WTC11 (cell line): ENCODE results near the gene SMIM10. TPM values are rescaled to one million over a fixed set of nuclear protein-coding genes. Genes with fewer than 3 reads are reported as not detected.

Experiments
- ATAC-seq: fragments of 200-7000 bp; cut with Tn5 transposase; 2 replicates; pipeline ENCODE4 v1.10.0; 2021; ENCODE audit warnings: mild to moderate bottlenecking, moderate library complexity
- CTCF ChIA-PET: fragments of 300-600 bp; sonication (Branson Sonifier 250); formaldehyde crosslinking; loops from one replicate; lab custom pipeline; 2021; ENCODE audit warnings: antibody characterized with exemption; lab: Charles Lee
- POLR2A ChIA-PET: fragments of 350-600 bp; sonication (Branson Sonifier 250); formaldehyde crosslinking; loops from one replicate; lab custom pipeline; 2021; ENCODE audit warnings: antibody characterized with exemption; lab: Charles Lee
- DNase-seq: peaks from one replicate; pipeline ENCODE4 v3.0.0; 2021; ENCODE audit warnings: low spot score
- H3K27ac Mint-ChIP-seq: 2 replicates; pipeline ENCODE4 v1.8.0; 2021; ENCODE audit warnings: mixed read lengths
- H3K27me3 Mint-ChIP-seq: 2 replicates; pipeline ENCODE4 v1.8.0; 2021; ENCODE audit warnings: low read depth, mild to moderate bottlenecking, moderate library complexity, mixed read lengths
- H3K36me3 Mint-ChIP-seq: 2 replicates; pipeline ENCODE4 v1.8.0; 2021; ENCODE audit warnings: mixed read lengths
- H3K4me1 Mint-ChIP-seq: 2 replicates; pipeline ENCODE4 v1.8.0; 2022; ENCODE audit warnings: mixed read lengths
- H3K4me3 Mint-ChIP-seq: 2 replicates; pipeline ENCODE4 v1.8.0; 2021; ENCODE audit warnings: mild to moderate bottlenecking, moderate library complexity, mixed read lengths
- H3K9me3 Mint-ChIP-seq: 2 replicates; pipeline ENCODE4 v1.8.0; 2021; ENCODE audit warnings: mixed read lengths
- ARID4B ChIP-seq: sonication (generic); formaldehyde crosslinking; IDR thresholded peaks from 2 replicates; pipeline ENCODE4 v1.8.0; 2023; ENCODE audit warnings: missing genetic modification reagents, mild to moderate bottlenecking, borderline replicate concordance
- E2F4 ChIP-seq: sonication (generic); formaldehyde crosslinking; IDR thresholded peaks from 2 replicates; pipeline ENCODE4 v1.8.1; 2022; ENCODE audit warnings: low read depth, mild to moderate bottlenecking, moderate library complexity, missing genetic modification reagents, borderline replicate concordance
- ELF4 ChIP-seq: sonication (generic); formaldehyde crosslinking; IDR thresholded peaks from 2 replicates; pipeline ENCODE4 v1.8.1; 2022; ENCODE audit warnings: low read depth, mild to moderate bottlenecking, moderate library complexity, missing genetic modification reagents
- ERG ChIP-seq: fragments of 250-450 bp; sonication (Bioruptor Pico); IDR thresholded peaks from 2 replicates; pipeline ENCODE4 v1.8.0; 2021; ENCODE audit warnings: mild to moderate bottlenecking
- HMGXB4 ChIP-seq: sonication (generic); formaldehyde crosslinking; IDR thresholded peaks from 2 replicates; pipeline ENCODE4 v1.8.1; 2023; ENCODE audit warnings: mild to moderate bottlenecking, moderate library complexity, missing genetic modification reagents
- IRF2 ChIP-seq: sonication (generic); formaldehyde crosslinking; IDR thresholded peaks from 2 replicates; pipeline ENCODE4 v1.8.0; 2022; ENCODE audit warnings: low read depth, missing genetic modification reagents, borderline replicate concordance
- PREB ChIP-seq: sonication (generic); formaldehyde crosslinking; IDR thresholded peaks from 2 replicates; pipeline ENCODE4 v1.8.1; 2022; ENCODE audit warnings: mild to moderate bottlenecking, missing genetic modification reagents, moderate library complexity, borderline replicate concordance
- PRRX2 ChIP-seq: fragments of 250-450 bp; sonication (Bioruptor Pico); IDR thresholded peaks from 2 replicates; pipeline ENCODE4 v1.8.0; 2021; ENCODE audit warnings: mild to moderate bottlenecking
- TCF7 ChIP-seq: sonication (generic); formaldehyde crosslinking; IDR thresholded peaks from 2 replicates; pipeline ENCODE4 v1.8.0; 2022; ENCODE audit warnings: mild to moderate bottlenecking, low read depth, missing genetic modification reagents, moderate library complexity
- TEAD4 ChIP-seq: sonication (generic); formaldehyde crosslinking; IDR thresholded peaks from 2 replicates; pipeline ENCODE4 v1.8.0; 2022; ENCODE audit warnings: mild to moderate bottlenecking, missing genetic modification reagents
- TP53 ChIP-seq: sonication (generic); formaldehyde crosslinking; IDR thresholded peaks from 2 replicates; pipeline ENCODE4 v1.8.1; 2023; ENCODE audit warnings: mild to moderate bottlenecking, missing genetic modification reagents
- USF1 ChIP-seq: sonication (generic); formaldehyde crosslinking; IDR thresholded peaks from 2 replicates; pipeline ENCODE4 v1.8.0; 2022; ENCODE audit warnings: mild to moderate bottlenecking, missing genetic modification reagents
- ZBTB21 ChIP-seq: sonication (generic); formaldehyde crosslinking; IDR thresholded peaks from 2 replicates; pipeline ENCODE4 v1.8.1; 2023; ENCODE audit warnings: mild to moderate bottlenecking, missing genetic modification reagents, borderline replicate concordance
- ZBTB43 ChIP-seq: sonication (generic); formaldehyde crosslinking; IDR thresholded peaks from 2 replicates; pipeline ENCODE4 v1.8.1; 2023; ENCODE audit warnings: mild to moderate bottlenecking, missing genetic modification reagents
- ZNF121 ChIP-seq: sonication (generic); formaldehyde crosslinking; IDR thresholded peaks from 2 replicates; pipeline ENCODE4 v1.8.0; 2023; ENCODE audit warnings: missing genetic modification reagents
- ZNF671 ChIP-seq: fragments of 250-450 bp; sonication (Bioruptor Pico); IDR thresholded peaks from 2 replicates; pipeline ENCODE4 v1.8.0; 2021; ENCODE audit warnings: mild to moderate bottlenecking
- ZSCAN18 ChIP-seq: fragments of 250-450 bp; sonication (Bioruptor Pico); IDR thresholded peaks from 2 replicates; pipeline ENCODE4 v2.1.2; 2022; ENCODE audit warnings: mild to moderate bottlenecking, moderate library complexity
- total RNA-seq: library from RNA; stranded (reverse); gene quantifications from 3 replicates; pipeline ENCODE4 v1.2.3, GENCODE V29; 2021

Gene SMIM10
- total RNA-seq, 1 experiment from 2014 or later, result 1.3 TPM

- no peaks in the 10 kb centered on the region for H3K36me3 Mint-ChIP-seq
- H3K27me3 Mint-ChIP-seq, result no peaks in the 10 kb centered on the region
- CTCF ChIA-PET, result no interaction called here
- no peak overlapping the region for H3K4me3 Mint-ChIP-seq
- no peak overlapping the region for H3K27ac Mint-ChIP-seq
- TF ChIP-seq HMGXB4 (CRISPR knock-in tag) (no peak), ZNF121 (no peak), ERG (no peak)
- TF ChIP-seq, all 79 proteins: peak for 0
- POLR2A ChIA-PET, result no interaction called here
- H3K9me3 Mint-ChIP-seq, result no peaks in the 10 kb centered on the region
- DNase-seq (no peak), ATAC-seq (no peak)
- H3K4me1 Mint-ChIP-seq, result peaks cover 32% of the 10 kb centered on the region
Observed at GRCh38 chrX:134948333-134949241, 42.2 kb upstream of the SMIM10 start.

- no peak overlapping the region for H3K27ac Mint-ChIP-seq
- ATAC-seq, result no peak
- CTCF ChIA-PET, result no interaction called here
- no peak for DNase-seq
- no peak overlapping the region for H3K4me3 Mint-ChIP-seq
- no peaks in the 10 kb centered on the region for H3K9me3 Mint-ChIP-seq
- H3K4me1 Mint-ChIP-seq, result peaks cover 25% of the 10 kb centered on the region
- no peaks in the 10 kb centered on the region for H3K27me3 Mint-ChIP-seq
- H3K36me3 Mint-ChIP-seq, result no peaks in the 10 kb centered on the region
- POLR2A ChIA-PET, result no interaction called here
- no peak for TF ChIP-seq ELF4 (CRISPR knock-in tag)
- TF ChIP-seq HMGXB4 (CRISPR knock-in tag), result no peak
- TF ChIP-seq ARID4B, result no peak
- no peak for TF ChIP-seq ZSCAN18 (CRISPR knock-in tag)
- TF ChIP-seq TP53 (CRISPR knock-in tag), result no peak
- TF ChIP-seq ZNF671, result no peak
- no peak for TF ChIP-seq ZBTB43 (CRISPR knock-in tag)
- TF ChIP-seq PREB (CRISPR knock-in tag), result no peak
- TF ChIP-seq IRF2 (CRISPR knock-in tag), result no peak
- TF ChIP-seq E2F4 (CRISPR knock-in tag), result no peak
- no peak for TF ChIP-seq USF1 (CRISPR knock-in tag)
- no peak for TF ChIP-seq TCF7 (CRISPR knock-in tag)
- TF ChIP-seq PRRX2, result no peak
- TF ChIP-seq TEAD4 (CRISPR knock-in tag), result no peak
- no peak for TF ChIP-seq ZBTB21
Observed at GRCh38 chrX:134949271-134949670, 41.5 kb upstream of the SMIM10 start.
